K562 (cell line): ENCODE results near the gene ORC1. TPM values are rescaled to one million over a fixed set of nuclear protein-coding genes. Genes with fewer than 3 reads are reported as not detected.

Experiments used
- ATAC-seq: fragments of 200-7000 bp; cut with Tn5 transposase; 3 replicates; pipeline ENCODE4 v1.9.1; 2020; ENCODE audit warnings: moderate library complexity
- BruUV-seq: library from RNA; stranded (reverse); fragments of 400-500 nt; replicated peaks from 2 replicates; lab custom pipeline; 2021; lab: Mats Ljungman, UMichigan
- CTCF ChIA-PET: fragments of 300-600 bp; formaldehyde crosslinking; extraction: SDS; loops from one replicate; lab custom pipeline; 2021; ENCODE audit warnings: low intra/inter-chr PET ratio; lab: Yijun Ruan, JAX
- POLR2A ChIA-PET: fragments of 300-600, 350-650 bp; sonication (Branson Sonifier 250); formaldehyde crosslinking; extraction: SDS; loops from one replicate; lab custom pipeline; 2021; ENCODE audit warnings: antibody characterized with exemption, inconsistent platforms; lab: Yijun Ruan, JAX
- DNase-seq, 4 experiments: peaks; one replicate each; pipeline versions ENCODE4 v3.0.0 to v3.0.0-alpha.2; 2011 to 2018; ENCODE audit warnings: low spot score in 3 of 4, mixed read lengths in 3 of 4; ENCODE audit errors: extremely low read depth in 1 of 4
- FAIRE-seq: peaks from 2 replicates; lab custom pipeline; 2011; peaks lifted over from hg19 to GRCh38; lab: Jason Lieb, UNC
- H2AFZ ChIP-seq: 2 replicates; pipeline ENCODE4 v1.6.0; 2011; ENCODE audit warnings: low read depth, low read length, control low read depth, inconsistent platforms
- H3K27ac ChIP-seq: fragments of 200-600 bp; 3 replicates; pipeline ENCODE4 v1.8.0; 2011; ENCODE audit warnings: low read depth, mild to moderate bottlenecking, control low read depth, inconsistent platforms, low read length, moderate library complexity, mixed read lengths; ENCODE audit errors: extremely low read depth
- H3K27me3 ChIP-seq, 2 experiments: fragments of 300-600 bp in 1 of 2; 2 replicates in 1 of 2; 3 replicates in 1 of 2; pipeline versions ENCODE4 v1.6.0 to v1.8.0; 2011; ENCODE audit warnings: inconsistent platforms in 2 of 2, low read length in 2 of 2, mild to moderate bottlenecking in 1 of 2, mixed read lengths in 1 of 2, moderate library complexity in 1 of 2; ENCODE audit not compliant: control insufficient read depth in 2 of 2, insufficient read depth in 2 of 2
- H3K36me3 ChIP-seq: fragments of 300-600 bp; 3 replicates; pipeline ENCODE4 v1.8.0; 2011; ENCODE audit warnings: mild to moderate bottlenecking, low read length, inconsistent platforms; ENCODE audit not compliant: control insufficient read depth, insufficient read depth
- H3K4me1 ChIP-seq, 2 experiments: fragments of 200-600 bp in 1 of 2; replicated peaks in 1 of 2; 2 replicates in 1 of 2; 3 replicates in 1 of 2; pipeline versions ENCODE4 v1.5.1 to v1.8.0; 2011; ENCODE audit warnings: inconsistent platforms in 2 of 2, low read length in 2 of 2, mild to moderate bottlenecking in 1 of 2, mixed read lengths in 1 of 2, moderate library complexity in 1 of 2; ENCODE audit not compliant: control insufficient read depth in 2 of 2, insufficient read depth in 2 of 2
- H3K4me2 ChIP-seq: 2 replicates; pipeline ENCODE4 v1.6.1; 2011; ENCODE audit warnings: low read length, control low read depth, inconsistent platforms, mixed read lengths; ENCODE audit not compliant: insufficient read depth
- H3K4me3 ChIP-seq: fragments of 200-600 bp; sonication (generic), shearing (Covaris generic); 2 replicates; pipeline ENCODE4 v1.5.1; 2016; ENCODE audit warnings: control low read depth, inconsistent platforms
- H3K79me2 ChIP-seq: fragments of 200-600 bp; 3 replicates; pipeline ENCODE4 v1.8.0; 2011; ENCODE audit warnings: low read length, inconsistent platforms; ENCODE audit not compliant: control insufficient read depth, insufficient read depth
- H3K9ac ChIP-seq, 2 experiments: 2 replicates each; pipeline versions ENCODE4 v1.6.0 to v1.6.1; 2011; ENCODE audit warnings: low read depth in 2 of 2, low read length in 2 of 2, control low read depth in 1 of 2, inconsistent platforms in 1 of 2, mild to moderate bottlenecking in 1 of 2, mixed read lengths in 1 of 2; ENCODE audit not compliant: insufficient read depth in 1 of 2
- H3K9me1 ChIP-seq: one replicate; pipeline ENCODE4 v1.6.0; 2011; ENCODE audit warnings: inconsistent platforms, mild to moderate bottlenecking, low read length, moderate library complexity; ENCODE audit not compliant: control insufficient read depth, insufficient read depth
- H3K9me3 ChIP-seq: replicated peaks from 2 replicates; pipeline ENCODE4 v1.5.1; 2011; ENCODE audit warnings: low read depth, low read length, inconsistent platforms; ENCODE audit not compliant: control insufficient read depth, insufficient read depth
- H4K20me1 ChIP-seq: replicated peaks from 2 replicates; pipeline ENCODE4 v1.6.1; 2011; ENCODE audit warnings: low read length, inconsistent platforms, mixed read lengths; ENCODE audit not compliant: control insufficient read depth, insufficient read depth
- FOXJ2 ChIP-seq: fragments of 200-800 bp; sonication (Bioruptor generic); IDR thresholded peaks from 2 replicates; pipeline ENCODE4 v1.6.1; 2016; ENCODE audit warnings: missing genetic modification characterization, missing compliant biosample characterization
- GTF2F1 ChIP-seq: IDR thresholded peaks from 2 replicates; pipeline ENCODE4 v1.6.1; 2011; ENCODE audit warnings: low read depth, low read length, improper control_type of control experiment
- JUN ChIP-seq, 2 experiments: sonication (generic) in 1 of 2; formaldehyde crosslinking in 1 of 2; IDR thresholded peaks; 2 replicates each; pipeline versions ENCODE4 v1.6.1 to v1.8.0; 2012 to 2022; ENCODE audit warnings: borderline replicate concordance in 2 of 2, mild to moderate bottlenecking in 2 of 2, improper control_type of control experiment in 1 of 2, low read depth in 1 of 2, low read length in 1 of 2, missing genetic modification reagents in 1 of 2
- MTA2 ChIP-seq: fragments of 450-650 bp; IDR thresholded peaks from 2 replicates; pipeline ENCODE4 v1.6.1; 2016; ENCODE audit warnings: low read depth
- PBX2 ChIP-seq, 2 experiments: IDR thresholded peaks in 1 of 2; conservative IDR thresholded peaks in 1 of 2; 2 replicates each; pipeline ENCODE4 v1.6.1; 2016; ENCODE audit warnings: low read depth in 2 of 2, mild to moderate bottlenecking in 1 of 2, missing compliant biosample characterization in 1 of 2, missing genetic modification characterization in 1 of 2, moderate library complexity in 1 of 2
- PHF20 ChIP-seq: fragments of 450-650 bp; IDR thresholded peaks from 2 replicates; pipeline ENCODE4 v1.6.1; 2018; ENCODE audit not compliant: partially characterized antibody
- PURB ChIP-seq: sonication (generic); formaldehyde crosslinking; IDR thresholded peaks from 2 replicates; pipeline ENCODE4 v1.9.0; 2021; ENCODE audit warnings: low read depth, mild to moderate bottlenecking, missing genetic modification reagents
- SMAD4 ChIP-seq: fragments of 250-450 bp; sonication (Bioruptor Pico); conservative IDR thresholded peaks from 2 replicates; pipeline ENCODE4 v1.8.0; 2021; ENCODE audit warnings: inconsistent platforms, mild to moderate bottlenecking, moderate library complexity
- TEAD2 ChIP-seq: fragments of 450-650 bp; IDR thresholded peaks from 2 replicates; pipeline ENCODE4 v1.6.1; 2016; ENCODE audit warnings: missing genetic modification characterization, control low read depth, missing compliant biosample characterization
- TRIM24 ChIP-seq, 2 experiments: fragments of 450-650 bp; IDR thresholded peaks; 2 replicates each; pipeline ENCODE4 v1.6.1; 2016
- ZNF274 ChIP-seq: IDR thresholded peaks from 2 replicates; pipeline ENCODE4 v1.6.1; 2011; ENCODE audit warnings: low read depth, mild to moderate bottlenecking, low read length, moderate library complexity, borderline replicate concordance
- ZNF384 ChIP-seq: IDR thresholded peaks from 2 replicates; pipeline ENCODE4 v1.6.1; 2012; ENCODE audit warnings: low read depth, low read length, improper control_type of control experiment
- in situ Hi-C: fragments of 300-500 bp; cut with MboI; formaldehyde crosslinking; loops from 4 replicates; pipeline ENCODE4 v1.15.0; 2018; ENCODE audit warnings: inconsistent platforms, mixed read lengths
- intact Hi-C: fragments of 100-400 bp; cut with micrococcal nuclease; formaldehyde crosslinking; loops from 2 replicates; pipeline ENCODE4 v1.14.2; 2022
- polyA plus RNA-seq, 8 experiments: library from polyadenylated mRNA; depleted of rRNA in 4 of 8; stranded (reverse) in 5 of 8; unstranded in 3 of 8; fragments of >200 nt; fragmentation: Nextera tagmentation in 2 of 8; fragmentation: Illumina TruSeq in 1 of 8; extraction: Ambion mirVana in 2 of 8; extraction: Trizol in 1 of 8; gene quantifications; 2 replicates each; pipeline versions ENCODE4 v1.2.1 to v1.2.3, GENCODE V29; 2011 to 2014; ENCODE audit warnings: inconsistent platforms in 1 of 8, missing spikeins in 1 of 8
- total RNA-seq, 7 experiments: library from RNA; depleted of rRNA in 6 of 7; stranded (reverse); fragments of >200 nt in 6 of 7; fragmentation: Illumina TruSeq in 2 of 7; extraction: Trizol in 2 of 7; gene quantifications; 2 replicates each; pipeline versions ENCODE4 v1.2.1 to v1.2.3, GENCODE V29; 2011 to 2021; ENCODE audit warnings: low replicate concordance in 1 of 7

The ORC1 gene
- total and polyA plus RNA-seq, 9 of the 15 experiments (the other 6 are each of a cell fraction or from before 2014, with no cell fraction given): 26.4 to 91.6 (median 69.7) TPM

GRCh38 chr1:52416811-52417210 is 12.6 kb upstream of the ORC1 start (continued):
- TF ChIP-seq PBX2 (CRISPR knock-in tag; IDR thresholded peaks at IDR 0.05; ENCODE audit: low read depth) (no peak), PBX2 (tag; conservative IDR thresholded peaks at IDR 0.05; ENCODE audit: low read depth) (no peak), TEAD2 (tag) (no peak), TRIM24 (IDR thresholded peaks at IDR 0.05) (no peak), MTA2 (no peak), ZNF384 (no peak), ZNF274 (no peak)

GRCh38 chr1:52414942-52415341 is 10.7 kb upstream of the ORC1 start:
- POLR2A ChIA-PET: interaction anchor here (0.7 to 7.7 kb wide), 2 partner anchors 8 to 86 kb away, joined by 4 to 58 read pairs; partner anchors contain the start of genes ORC1 and PRPF38A

More at GRCh38 chr1:52414942-52415341, 10.7 kb upstream of the ORC1 start:
- Histone ChIP-seq H3K4me2 (no peak overlapping the region), H3K9ac (no peak overlapping the region), H3K79me2 (no peaks in the 10 kb centered on the region), H4K20me1 (no peaks in the 10 kb centered on the region), H3K36me3 (peaks cover 92% of the 10 kb centered on the region), H2AFZ (no peak overlapping the region), H3K27ac (no peak overlapping the region), H3K9me3 (no peaks in the 10 kb centered on the region), H3K9me1 (no peaks in the 10 kb centered on the region), H3K4me3 (no peak overlapping the region), H3K4me1 (no peaks in the 10 kb centered on the region), H3K27me3 (no peaks in the 10 kb centered on the region)
- no peak for ATAC-seq
- BruUV-seq: no TSS peak
- in situ Hi-C loops (no loop called here), intact Hi-C loops (no loop called here)
- CTCF ChIA-PET: no interaction called here
- no peak for DNase-seq
- FAIRE-seq: no peak
- TF ChIP-seq PURB (CRISPR knock-in tag) (no peak), GTF2F1 (no peak), JUN (IDR thresholded peaks at IDR 0.05; ENCODE audit: borderline replicate concordance, low read depth, low read length) (no peak), JUN (CRISPR knock-in tag; IDR thresholded peaks at IDR 0.05; ENCODE audit: borderline replicate concordance) (no peak), FOXJ2 (tag) (no peak), SMAD4 (CRISPR knock-in tag) (no peak), PHF20 (no peak)
